Stimulated activated CD4-positive, alpha-beta T cell treated with anti-CD3 and anti-CD28 coated beads, Interleukin-2, amount 100 ng/mL, for 48 hours (primary cell): ENCODE results near the gene UNC5B.

Experiments used
- DNase-seq, 2 donors: peaks; one replicate each; pipeline ENCODE4 v3.0.0-alpha.2; 2020

UNC5B gene

DNA sequence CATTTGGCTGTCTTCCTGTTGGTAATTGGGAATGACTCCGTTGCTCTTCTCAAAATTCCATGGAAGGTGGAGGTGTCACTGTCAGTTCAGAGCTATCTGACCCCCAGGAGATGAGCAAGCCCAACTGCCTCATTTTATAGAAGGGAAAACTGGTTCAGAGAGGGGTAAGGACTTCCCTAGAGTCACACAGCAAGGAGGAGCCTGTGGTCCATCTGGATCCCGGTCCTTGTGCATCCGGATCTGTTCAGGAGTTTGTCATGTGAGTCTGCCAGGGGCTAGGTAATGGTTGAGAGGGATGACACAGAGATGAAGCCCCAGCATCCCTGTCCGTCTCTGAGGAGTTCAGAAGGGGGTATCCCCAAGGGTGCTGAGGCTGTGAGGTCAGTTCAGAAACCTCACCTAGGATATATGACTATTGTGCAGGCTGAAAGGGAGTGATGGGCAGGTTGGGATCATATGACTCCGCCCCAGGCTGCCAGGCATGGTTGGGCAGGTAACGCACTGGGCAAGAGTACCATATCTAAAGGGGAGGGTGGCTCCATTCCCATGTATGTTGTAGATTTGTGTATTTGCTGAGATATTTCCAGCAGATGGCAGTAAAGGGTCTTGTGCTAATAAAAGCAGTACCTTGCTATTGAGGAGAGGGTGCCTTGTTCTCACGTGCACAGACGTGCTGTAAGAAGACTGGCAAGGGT lies 90.7 kb downstream of the UNC5B start:
- no peak for DNase-seq

DNA sequence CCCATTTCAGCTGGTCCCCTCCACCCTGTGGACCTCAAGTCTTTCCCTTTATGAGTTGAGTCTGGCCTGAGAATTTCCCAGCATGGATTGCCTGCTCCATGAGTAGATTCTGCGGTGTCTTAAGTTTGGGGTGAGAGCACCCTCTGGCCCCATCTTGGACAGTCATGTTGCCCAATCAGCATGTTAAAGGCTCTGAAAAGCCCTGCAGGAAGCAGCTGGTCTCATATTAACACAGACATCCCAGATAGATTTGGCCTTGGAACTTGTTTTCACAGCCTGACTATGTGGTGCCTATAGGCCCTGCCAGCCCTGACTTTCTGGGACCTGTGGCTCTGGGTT lies 91.2 kb downstream of the UNC5B start:
- DNase-seq = no peak

DNA sequence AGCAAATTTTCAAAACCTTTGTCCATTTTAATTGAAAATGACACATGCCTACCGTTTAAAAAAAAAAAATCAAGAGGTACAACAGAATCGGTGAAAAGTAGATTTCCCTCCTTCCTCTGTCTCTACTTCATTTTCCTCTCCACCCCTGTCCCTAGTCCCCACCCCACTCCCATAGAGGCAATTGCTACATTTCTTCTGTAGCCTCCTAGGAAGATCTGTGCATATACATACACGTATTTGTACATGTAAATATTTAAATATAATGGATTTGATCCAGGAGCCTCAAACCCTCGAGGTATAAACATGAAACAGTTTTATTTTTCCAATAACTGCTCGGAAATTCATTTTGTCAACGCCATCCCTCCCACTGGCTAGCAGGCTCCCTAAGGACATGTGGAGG lies 92.5 kb downstream of the UNC5B start:
- no peak for DNase-seq

DNA sequence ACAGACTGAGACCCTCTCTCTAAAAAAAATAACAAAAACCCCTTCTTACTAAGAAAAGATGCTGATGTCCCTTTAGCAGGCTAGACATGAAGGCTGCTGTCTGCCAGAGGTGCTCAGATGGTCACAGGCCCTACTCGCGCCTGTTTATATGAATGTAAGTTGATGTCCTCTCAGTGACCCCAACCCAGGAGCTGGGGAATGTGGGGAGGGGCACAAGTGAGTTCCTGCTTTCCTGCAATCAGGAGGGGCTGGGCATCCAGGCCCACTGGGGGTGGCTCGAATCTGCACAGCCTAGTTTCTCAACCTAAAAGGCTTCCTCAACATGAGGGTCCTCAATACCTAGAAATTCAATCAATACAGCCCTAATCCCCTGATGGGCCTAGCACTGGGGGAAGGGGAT lies 94.6 kb downstream of the UNC5B start:
- DNase-seq = no peak

DNA sequence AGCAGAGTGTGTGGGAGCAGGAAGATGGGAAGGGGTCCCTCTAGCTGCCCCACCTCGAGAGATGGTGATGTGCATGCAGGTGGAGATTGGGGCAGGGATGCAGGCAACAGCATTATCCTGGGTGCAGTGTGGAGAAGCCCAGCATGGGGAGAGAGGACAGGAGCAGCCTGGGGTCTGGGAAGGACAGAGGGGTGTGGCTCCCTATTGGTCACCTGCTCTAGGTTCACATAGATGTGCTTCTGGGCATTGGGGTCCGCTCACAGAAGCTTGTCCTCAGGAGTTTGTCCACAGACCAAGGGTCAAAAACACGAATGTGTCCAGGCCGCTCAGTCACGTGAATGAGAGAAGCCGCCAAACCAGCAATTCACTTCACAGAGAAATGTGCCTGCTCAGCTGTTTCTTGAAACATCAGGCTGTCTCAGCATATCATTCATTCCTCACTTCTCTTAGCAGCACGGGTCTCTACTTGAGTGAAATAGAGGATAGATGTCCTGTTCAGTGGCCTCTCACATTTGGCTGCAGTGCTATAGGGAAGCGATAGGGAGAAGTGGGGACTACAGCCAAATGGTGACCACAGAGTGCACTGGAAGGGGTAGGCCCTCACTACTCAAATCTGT lies 95.2 kb downstream of the UNC5B start:
- DNase-seq = no peak

DNA sequence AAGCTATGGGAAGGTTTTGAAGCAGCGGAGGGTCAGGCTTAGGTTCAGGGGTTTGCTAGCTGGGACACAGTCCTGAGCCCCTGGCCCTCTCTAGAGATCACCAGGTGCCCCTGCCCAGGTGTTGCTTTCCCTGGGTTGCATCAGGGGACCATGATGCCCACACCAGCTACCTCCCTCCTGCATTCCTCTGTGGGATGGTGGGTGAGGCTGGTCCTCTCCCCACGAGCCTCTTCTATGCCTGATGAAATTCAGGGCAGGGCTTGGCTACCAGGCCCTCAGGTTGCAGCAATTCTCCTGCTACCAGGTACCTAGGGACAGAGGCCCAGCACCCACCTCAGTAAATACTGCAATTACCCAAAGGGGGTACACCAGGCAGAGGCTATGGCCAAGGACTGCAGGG lies 95.9 kb downstream of the UNC5B start:
- no peak for DNase-seq

DNA sequence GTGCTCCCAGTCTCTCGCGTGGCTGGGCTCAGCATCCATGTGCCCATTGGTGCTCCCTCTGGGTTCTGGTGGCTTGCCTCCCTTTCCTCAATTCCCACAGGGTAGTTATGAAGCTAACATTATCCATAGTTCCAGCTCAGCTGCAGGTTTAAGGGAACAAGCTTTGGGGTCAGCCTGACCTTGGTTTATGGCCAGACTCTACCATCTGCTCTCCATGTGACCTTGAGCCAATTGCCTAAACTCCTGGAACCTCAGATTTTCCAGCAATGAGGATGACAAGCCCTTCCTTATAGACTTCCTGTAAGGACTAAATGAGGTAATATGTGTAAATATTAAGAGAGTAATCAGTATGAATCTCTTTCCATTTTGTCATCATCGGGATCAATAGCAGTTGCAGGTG lies 96.6 kb downstream of the UNC5B start:
- no peak for DNase-seq

DNA sequence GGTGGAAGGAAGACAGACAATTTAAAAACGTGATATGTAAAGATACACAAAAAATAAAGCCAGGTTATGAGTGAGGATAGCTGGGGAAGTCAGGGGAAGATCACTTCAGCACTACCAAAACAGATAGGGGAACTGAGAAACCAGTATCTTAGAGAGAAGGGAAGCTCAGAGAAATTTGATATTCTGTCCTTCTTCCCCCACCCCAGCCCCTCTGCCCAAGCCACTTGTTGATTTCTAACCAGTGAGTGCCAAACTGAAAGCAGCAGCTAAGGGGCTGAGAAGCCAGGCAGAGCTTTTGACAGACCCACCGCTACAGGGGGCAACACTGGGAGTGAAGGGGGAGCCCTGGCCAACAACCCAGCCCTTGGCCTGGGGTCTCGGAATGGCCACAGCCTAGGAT lies 97.5 kb downstream of the UNC5B start:
- DNase-seq = no peak

DNA sequence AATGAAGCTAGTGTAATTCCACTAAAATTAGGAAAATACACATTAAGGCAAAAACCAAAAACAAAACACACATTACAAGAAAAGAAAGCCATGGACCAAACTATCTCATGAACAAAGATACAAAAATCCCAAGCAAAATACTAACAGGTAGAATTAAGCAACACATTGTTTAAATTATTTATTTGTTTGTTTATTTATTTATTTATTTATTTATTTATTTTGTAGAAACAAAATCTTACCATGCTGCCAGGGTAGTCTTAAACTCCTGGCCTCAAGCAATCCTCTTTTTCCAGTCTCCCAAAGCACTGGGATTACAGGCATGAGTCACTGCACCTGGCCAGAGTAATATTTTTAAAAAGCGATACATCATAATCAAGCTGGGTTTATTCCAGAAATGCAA lies 99.8 kb downstream of the UNC5B start:
- DNase-seq = no peak

DNA sequence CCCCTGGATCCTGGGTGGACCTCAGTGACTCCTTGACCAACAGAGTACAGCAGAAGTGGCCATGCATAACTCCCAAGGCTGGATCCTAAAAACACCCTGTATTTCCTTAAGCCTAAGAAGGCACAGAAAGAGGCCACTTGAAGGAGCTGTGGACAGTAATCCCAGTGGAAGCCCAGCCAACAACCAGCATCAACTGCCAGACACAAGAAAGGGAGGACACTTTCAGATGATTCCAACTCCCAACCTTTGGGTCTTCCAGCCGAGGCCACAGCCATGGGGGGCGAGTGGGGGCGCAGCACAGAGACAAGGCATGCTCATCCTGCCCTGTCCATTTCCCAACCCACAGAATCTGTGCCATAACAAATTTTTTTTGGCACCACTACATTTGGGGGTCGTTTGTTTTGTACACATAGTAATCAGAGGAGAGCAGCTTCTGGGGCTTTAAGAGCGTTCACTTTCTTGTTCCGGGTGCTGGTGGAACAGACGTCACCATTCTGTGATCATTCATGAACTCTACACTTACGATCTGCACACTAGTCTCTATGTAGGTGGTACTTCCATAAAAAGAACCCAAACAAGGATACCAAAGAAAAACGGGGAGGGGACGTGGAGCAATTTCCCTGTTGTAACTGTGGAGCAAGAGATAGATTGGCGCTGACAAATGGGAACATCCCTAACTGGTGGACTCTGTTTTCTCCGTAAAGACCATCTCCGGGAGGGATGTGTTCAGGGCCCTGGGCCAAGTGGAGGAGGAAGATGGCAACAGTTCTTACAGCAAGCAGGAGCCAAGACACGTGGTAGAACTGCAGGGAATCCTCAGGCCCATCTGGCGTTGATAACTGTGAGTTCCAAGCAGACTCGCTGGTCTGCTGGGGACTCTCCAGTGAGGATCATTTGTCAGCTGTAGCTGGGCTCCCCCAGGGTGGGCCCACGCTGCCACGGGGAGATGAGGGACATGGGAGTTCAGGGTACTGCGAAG lies 100.7 kb downstream of the UNC5B start:
- no peak for DNase-seq

DNA sequence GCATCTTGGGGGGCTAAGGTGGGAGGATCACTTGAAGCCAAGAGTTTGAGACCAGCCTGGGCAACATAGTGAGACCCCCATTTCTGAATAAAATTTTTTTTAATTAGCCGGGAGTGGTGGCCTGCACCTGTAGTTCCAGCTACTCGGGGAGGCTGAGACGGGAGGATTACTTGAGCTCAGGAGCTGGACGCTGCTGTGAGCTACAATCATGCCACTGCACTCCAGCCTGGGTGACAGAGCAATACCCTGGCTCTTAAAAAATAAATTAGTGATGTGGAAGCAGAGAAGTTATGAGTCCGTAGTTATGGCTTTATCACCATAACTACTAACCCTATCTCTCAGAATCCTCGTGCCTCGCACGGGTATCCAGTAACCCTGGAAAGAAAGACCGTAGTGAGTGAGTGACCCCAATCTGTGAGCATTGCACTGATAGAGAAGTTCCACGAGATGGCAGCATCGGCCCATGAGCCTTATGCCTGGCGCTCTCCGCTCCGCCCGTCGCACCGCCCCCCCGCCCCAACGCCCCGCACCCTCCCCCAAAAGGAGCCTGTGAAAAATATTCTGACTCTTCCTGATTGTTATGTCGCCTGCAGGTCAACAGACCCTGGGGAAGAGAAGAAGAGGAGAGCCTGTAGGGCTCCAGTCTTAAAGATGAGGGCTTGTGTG lies 101.8 kb downstream of the UNC5B start:
- DNase-seq = peak; percentile 40 to 47

DNA sequence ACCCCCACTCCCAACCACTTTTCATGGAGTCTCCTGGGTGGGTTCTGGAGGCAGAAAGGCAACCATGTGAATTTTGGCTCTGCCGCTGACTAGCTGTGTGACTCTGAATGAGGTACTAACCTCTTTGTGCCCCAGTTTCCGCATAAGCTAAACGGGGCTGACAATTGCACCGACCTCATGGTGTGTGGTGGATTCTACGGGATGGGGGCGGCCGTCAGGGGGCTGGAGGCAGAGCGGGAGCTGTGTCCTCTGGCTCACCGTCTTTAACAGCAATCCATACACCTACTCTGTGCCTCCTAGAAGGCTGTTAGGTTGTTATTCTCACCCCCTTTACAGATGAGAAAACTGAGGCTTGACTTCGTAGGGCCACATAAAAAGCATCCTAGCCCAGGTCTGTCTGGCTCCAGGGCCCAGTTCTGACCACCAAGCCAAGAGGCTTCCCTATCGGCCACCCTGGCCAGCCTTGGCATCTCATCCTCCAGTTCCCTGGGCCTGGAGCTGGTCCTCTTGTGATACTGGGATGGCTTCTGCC lies 102.4 kb downstream of the UNC5B start:
- no peak for DNase-seq

DNA sequence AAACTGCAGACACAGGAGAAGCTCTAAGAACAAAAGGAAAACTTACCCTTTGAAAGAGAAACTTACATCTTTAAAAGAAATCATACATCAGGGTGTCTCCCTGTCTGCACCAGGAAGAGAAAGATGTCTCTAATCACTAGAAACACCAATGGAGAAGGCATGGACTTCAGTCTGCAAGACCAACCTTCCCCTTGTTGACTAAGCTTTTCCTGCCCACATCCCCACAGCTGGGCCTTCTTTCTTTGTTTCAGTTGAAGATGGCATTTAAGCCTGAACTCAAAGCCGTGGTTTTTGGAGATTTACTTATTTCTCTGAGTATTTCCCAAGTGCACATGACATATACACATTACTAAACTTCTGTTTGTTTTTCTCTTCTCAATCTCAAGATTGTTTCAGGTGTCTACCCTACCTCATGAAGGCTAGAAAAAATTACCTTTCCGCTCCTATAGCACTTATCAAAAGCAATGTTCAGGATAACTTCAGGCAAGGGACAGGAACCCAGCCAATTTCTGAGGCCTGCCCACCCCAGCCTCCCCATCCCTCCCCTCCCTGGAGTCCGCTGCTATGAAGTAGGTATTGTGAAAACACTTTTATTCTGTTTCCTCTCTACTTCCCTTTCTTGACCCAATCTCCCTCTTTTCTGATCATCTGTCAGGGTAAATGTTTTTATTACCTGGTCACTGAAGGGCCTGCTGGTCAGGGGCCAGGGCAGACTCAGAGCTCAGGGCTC lies 103.9 kb downstream of the UNC5B start:
- no peak for DNase-seq

DNA sequence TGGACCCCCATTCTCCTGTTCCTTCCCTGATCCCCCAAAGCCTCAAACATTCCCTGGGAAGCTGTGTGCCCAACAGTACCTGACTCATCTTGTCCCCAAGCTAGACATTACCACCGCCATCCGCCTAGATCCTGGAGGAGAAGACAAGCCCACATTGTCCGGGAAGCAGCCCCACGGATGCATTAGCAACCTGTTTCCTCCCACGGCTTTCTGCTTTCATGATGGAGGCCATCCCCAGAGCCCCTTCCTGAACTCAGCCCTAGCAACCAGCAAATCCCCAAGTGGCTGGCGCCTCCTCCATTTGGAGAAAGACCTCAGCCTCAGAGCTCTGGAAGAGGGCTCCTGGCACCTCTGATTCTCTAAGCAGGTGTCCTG lies 104.4 kb downstream of the UNC5B start:
- no peak for DNase-seq

DNA sequence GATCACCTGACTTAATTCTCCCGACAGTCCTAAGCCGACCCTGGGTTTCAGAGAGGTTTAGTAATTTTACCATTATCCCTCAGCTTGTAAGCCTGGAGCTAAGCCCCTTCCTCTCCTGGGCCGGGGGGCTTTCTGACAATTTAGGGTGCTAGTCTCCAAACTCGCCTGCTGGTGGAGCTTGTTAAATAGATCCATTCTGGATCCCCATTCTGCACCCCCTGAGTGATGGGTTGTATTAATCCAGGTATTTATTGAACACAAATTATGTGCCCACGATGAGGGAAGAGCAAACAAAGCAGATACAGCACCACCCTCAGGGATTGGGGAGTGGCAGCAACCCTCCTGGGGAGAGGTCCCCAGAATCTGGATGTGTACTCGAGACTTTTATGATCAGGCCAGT lies 105.4 kb downstream of the UNC5B start:
- DNase-seq = no peak

DNA sequence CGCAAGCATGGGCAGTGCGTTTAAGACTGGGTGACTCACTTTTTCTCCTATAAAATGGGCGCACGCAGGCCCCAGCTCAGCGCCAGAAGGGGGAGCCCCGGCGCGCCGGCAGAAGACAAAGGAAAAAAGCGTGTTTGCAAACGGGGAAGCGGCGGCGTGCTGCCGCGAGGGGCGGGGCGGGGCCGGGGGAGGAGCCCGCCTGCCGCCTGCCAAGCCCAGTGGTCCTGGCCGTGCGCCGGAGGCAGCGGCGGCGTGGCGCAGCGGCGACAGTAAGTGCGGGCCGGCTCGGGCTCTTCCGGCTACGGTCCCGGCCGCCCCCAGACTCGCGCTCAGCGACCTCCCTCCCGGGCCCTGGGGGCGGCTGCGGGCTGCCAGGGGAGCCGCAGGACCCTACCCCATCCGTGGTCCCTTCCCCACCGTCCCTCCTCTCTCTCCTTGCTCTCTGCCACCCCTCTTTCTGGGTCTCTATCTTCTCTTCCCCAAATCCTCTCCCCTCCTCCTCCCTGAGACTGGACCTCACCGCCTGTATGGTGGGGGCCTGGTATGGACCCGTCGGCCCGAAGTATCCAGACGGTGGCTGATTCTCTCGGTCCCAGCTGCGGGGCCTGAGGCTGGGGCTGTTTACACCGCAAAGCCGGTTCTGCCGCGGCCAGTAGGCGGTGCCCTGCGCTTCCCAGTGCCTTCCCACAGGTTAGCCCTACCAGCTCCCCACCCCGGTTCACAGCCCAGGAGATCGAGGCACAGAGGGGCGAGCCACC lies 106.9 kb downstream of the UNC5B start, which contains the start of gene SLC29A3:
Gene SLC29A3 (plus strand): TSS at position 218 of the 758 bp plus-strand sequence. CDS start 51 bp downstream, at position 269.
- DNase-seq = peak; percentile 80 to 84

DNA sequence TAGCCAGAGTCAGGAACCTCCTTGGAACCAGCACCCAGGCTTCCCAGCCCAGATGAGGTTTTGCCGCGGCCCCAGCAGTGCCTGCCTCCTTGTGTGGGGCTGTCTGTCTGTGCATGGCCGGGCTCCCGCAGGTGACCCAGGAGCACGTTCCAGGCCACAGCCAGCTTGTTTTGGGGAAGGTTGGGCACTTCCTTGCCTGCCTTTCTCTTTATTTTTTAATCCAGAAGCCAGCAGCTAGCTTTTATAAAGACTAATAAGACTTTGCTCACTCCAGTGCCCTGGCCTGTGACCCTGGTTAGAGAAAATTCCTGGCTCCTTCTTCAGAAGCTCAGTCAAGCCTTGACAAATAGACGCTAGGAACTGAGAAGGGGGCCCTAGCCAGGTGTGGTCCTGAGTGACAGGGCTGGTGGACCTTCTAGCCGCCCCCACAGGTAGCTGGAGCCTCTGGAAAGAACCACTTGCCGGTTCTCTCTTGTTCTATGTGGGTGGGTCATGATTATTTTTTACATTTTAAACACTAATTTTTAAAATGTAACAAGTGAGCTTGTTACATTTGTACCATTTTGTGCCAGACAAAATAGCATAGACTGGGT lies 107.5 kb downstream of the UNC5B start:
- no peak for DNase-seq

DNA sequence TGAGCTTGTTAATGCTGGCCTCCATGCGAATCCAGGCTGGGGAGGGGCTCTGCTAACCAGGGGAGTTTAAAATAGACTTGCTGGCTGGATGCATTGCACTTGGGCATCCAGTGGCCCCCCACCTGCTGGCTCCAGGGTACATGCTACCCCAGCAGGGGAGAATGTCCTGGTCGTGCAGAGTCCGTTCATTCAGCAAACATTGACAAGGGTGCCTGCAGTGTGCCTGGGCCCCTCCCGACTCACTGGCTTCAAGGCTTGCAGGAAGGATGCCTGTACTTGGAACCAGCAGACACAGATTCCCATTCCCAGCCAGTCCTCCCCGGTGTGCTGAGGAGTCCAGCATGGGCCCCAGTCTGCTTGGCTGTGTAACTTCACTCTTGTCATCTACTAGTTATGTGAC lies 108.2 kb downstream of the UNC5B start:
- DNase-seq = no peak

DNA sequence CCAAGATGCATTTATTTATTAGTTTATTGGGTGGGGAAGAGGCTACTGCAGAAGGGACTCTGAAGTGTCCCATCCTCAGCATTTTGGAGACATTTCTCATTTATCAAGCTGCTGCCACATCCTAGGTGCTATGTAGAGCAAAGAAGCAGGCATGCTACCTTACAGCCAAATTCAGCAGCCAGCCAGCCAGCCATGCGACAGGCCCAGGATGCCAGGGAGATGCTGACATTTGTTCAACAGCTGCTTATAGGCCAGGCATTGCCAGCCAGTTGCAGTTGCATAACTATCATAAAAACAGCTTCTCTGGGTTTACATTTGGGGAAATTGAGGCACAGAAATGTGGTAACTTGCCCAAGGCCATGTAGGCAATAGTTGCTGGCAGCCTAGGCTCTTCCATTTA lies 109.0 kb downstream of the UNC5B start:
- DNase-seq = no peak

DNA sequence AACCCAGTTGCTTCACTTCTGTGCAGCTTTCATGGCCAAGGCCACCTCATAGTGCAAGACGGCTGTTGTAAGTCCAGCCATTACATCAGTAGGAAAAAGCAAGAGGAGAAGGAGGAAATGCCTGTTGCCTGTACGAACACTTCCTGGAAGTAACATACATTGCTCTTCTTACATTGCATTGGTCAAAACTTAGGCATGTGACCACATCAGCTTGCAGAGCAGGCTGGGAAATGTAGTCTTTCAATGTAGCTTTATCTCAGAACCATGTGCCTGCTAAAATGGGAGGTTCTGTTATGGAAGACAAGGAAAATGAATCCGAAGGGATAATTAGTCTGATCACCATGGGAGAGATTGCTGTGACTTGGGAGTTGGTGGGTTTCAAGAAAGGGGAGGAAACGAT lies 111.0 kb downstream of the UNC5B start:
- no peak for DNase-seq

DNA sequence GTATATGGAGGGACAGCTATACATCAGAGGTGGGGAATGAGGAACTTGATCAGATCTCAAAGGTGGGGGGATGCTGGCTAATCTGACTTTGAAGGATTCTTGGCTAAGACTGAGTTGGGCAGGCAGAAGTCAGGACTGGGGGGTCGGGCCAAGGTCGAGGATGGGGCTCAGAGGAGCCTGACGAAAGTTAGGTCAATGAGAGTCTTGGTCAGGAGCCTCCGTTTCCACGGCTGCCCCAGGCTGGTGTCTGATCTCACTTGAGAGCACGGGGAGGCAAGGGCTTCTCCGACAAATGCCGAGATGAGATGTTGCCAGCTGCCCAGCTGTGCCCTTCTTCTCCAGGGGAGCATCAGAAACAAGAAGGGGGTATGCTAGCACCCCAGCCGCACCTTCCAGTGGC lies 112.4 kb downstream of the UNC5B start:
- DNase-seq = no peak
